ENCODE measurements around the gene CA11.
A peak's percentile ranks its signal among the peaks of the same experiment; 100 is the strongest.

Gene CA11

DNA sequence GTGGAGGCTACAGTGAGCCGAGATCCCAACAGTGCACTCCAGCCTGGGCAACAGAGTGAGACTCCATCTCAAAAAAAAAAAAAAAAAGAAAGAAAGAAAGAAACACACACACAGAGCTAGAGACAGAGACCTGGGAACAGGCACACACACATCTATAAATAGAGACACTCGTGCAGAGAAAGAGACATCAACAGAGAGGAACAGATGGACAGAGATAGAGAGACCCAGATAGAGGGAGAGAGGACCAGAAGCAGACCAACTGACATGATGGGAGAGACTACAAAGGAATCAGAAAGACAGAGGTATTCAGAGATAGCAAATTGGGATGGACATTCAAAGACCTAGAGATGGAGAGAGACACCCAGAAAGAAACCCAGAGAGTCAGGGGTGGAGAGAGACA lies 2.1 kb upstream of the CA11 start:
- Mint-ChIP-seq H3K9me3 (no peaks in the 10 kb centered on the region), H3K36me3 (ENCODE audit: low read depth) (no peaks in the 10 kb centered on the region), H3K4me1 (peaks cover 32% of the 10 kb centered on the region), H3K27me3 (ENCODE audit: low read depth) (peaks cover 3% of the 10 kb centered on the region), H3K27ac (peak overlapping the region; percentile 1 to 52 (median 19)), H3K4me3 (no peak overlapping the region)
- TF ChIP-seq, protein P1, sequence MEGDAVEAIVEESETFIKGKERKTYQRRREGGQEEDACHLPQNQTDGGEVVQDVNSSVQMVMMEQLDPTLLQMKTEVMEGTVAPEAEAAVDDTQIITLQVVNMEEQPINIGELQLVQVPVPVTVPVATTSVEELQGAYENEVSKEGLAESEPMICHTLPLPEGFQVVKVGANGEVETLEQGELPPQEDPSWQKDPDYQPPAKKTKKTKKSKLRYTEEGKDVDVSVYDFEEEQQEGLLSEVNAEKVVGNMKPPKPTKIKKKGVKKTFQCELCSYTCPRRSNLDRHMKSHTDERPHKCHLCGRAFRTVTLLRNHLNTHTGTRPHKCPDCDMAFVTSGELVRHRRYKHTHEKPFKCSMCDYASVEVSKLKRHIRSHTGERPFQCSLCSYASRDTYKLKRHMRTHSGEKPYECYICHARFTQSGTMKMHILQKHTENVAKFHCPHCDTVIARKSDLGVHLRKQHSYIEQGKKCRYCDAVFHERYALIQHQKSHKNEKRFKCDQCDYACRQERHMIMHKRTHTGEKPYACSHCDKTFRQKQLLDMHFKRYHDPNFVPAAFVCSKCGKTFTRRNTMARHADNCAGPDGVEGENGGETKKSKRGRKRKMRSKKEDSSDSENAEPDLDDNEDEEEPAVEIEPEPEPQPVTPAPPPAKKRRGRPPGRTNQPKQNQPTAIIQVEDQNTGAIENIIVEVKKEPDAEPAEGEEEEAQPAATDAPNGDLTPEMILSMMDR (IDR thresholded peaks at IDR 0.05; ENCODE audit: unreplicated experiment in 3 of 3): no peak

DNA sequence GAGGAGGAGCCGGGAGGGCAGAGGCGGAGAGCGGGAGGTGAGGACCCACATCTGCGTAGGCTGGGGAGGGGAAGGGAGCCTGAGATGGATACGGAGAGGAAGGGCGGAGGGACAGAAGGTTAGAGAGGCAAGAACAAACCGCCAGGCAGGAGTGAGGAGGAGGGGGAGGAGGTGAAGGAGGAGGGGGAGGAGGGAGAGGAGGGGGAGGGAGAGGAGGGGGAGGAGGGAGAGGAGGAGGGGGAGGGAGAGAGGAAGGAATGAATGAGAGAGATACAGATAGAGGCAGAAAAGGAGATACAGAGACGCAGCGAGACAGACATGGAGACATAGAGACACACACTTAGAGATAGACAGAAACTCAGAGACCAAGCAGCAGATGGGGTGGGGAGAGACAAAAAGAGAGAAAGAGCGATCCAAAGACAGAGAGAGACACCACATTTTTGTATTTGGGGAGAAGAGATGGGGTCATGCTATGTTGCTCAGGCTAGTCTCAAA lies 782 bp upstream of the CA11 start:
- Mint-ChIP-seq H3K27me3 (ENCODE audit: low read depth) (no peaks in the 10 kb centered on the region), H3K9me3 (no peaks in the 10 kb centered on the region), H3K27ac (peak overlapping the region; percentile 58 to 91 (median 78)), H3K4me3 (peak overlapping the region; percentile 43 to 92 (median 58)), H3K4me1 (peaks cover 32% of the 10 kb centered on the region), H3K36me3 (ENCODE audit: low read depth) (no peaks in the 10 kb centered on the region)
- TF ChIP-seq, protein P1 (IDR thresholded peaks at IDR 0.05; ENCODE audit: unreplicated experiment in 3 of 3): no peak

GRCh38 chr19:48645620-48646000 lies 377 bp downstream of the CA11 start:
- H3K27me3 Mint-ChIP-seq (ENCODE audit: low read depth): no peaks in the 10 kb centered on the region
- peak overlapping the region; percentile 90 to 92 (median 90) for H3K4me3 Mint-ChIP-seq
- no peaks in the 10 kb centered on the region for H3K9me3 Mint-ChIP-seq
- peak overlapping the region; percentile 91 to 98 (median 96) for H3K27ac Mint-ChIP-seq
- TF ChIP-seq, protein P1 (IDR thresholded peaks at IDR 0.05; ENCODE audit: unreplicated experiment in 3 of 3): no peak
- H3K4me1 Mint-ChIP-seq: peaks cover 32% of the 10 kb centered on the region
- H3K36me3 Mint-ChIP-seq (ENCODE audit: low read depth): no peaks in the 10 kb centered on the region

DNA sequence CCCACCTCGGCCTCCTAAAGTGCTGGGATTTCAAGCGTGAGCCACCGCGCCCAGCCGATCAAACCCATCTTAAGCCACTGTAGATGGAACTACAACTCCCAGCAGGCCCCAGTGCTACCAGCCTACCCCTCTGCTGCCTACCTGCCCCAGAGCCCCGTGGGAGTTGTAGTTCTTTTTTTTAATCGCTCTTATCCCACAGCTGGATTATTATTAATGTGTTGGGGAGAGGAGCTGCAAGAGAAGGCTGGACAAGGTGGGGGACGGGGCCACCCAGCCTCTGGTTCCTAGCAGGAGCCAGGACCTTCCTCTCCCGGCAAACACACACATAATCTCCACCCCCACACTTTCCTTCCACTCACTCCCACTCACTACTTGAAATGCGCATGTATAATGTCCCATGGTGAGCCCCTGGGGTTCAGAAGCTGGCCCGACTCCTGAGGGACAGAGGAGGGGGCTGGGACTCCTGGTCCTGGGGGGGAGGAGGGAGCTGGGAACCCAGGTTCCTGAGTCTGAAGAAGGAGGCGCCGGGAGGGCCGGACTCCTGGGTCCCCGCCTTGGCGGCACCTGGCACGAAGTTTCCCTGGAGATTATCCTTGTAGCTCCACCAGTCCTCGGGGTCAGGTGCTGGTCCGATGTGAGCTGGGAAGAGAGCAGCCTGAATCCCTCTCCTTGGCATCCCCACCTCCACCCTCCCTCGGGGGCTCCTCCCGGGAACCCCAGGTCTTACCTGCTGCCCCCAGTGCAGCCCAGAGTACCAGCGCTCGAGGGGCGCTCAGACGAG lies 958 bp downstream of the CA11 start:
- no peaks in the 10 kb centered on the region for H3K9me3 Mint-ChIP-seq
- H3K27ac Mint-ChIP-seq: peak overlapping the region; percentile 91 to 98 (median 96)
- H3K36me3 Mint-ChIP-seq (ENCODE audit: low read depth): no peaks in the 10 kb centered on the region
- peaks cover 32% of the 10 kb centered on the region for H3K4me1 Mint-ChIP-seq
- H3K4me3 Mint-ChIP-seq: peak overlapping the region; percentile 82 to 92 (median 90)
- no peaks in the 10 kb centered on the region for H3K27me3 Mint-ChIP-seq (ENCODE audit: low read depth)
- TF ChIP-seq, protein P1 (IDR thresholded peaks at IDR 0.05; ENCODE audit: unreplicated experiment in 3 of 3): no peak

DNA sequence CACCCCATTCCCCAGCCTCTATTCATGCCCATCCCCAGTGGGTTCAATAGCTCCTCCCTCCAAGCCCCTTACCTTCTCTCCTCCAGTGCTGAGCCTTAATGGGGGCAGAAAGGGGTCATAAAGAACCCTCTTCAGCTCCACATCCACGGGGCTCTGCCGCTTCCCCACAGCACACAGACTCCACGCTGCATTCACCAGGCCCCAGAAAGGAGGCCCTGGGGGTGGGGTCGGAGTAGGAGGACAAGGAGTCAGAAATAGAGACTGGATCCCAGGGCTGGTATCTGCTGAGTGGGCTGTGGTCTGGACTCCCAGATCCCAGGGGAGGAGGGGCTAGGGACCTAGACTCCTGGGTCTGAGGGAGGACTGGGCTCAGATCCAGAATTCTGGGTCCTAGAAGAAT lies 1.6 kb downstream of the CA11 start:
- no peaks in the 10 kb centered on the region for H3K36me3 Mint-ChIP-seq (ENCODE audit: low read depth)
- H3K4me1 Mint-ChIP-seq: peaks cover 32% of the 10 kb centered on the region
- H3K4me3 Mint-ChIP-seq: peak overlapping the region; percentile 82 to 92 (median 89)
- TF ChIP-seq, protein P1 (IDR thresholded peaks at IDR 0.05; ENCODE audit: unreplicated experiment in 3 of 3): no peak
- H3K27ac Mint-ChIP-seq: peak overlapping the region; percentile 84 to 91 (median 85)
- no peaks in the 10 kb centered on the region for H3K9me3 Mint-ChIP-seq
- H3K27me3 Mint-ChIP-seq (ENCODE audit: low read depth): no peaks in the 10 kb centered on the region
